MCF 10A (cell line): ENCODE results near the gene ALS2CL. TPM values are rescaled to one million over a fixed set of nuclear protein-coding genes. Genes with fewer than 3 reads are reported as not detected.

Experiments used
- BruUV-seq: library from RNA; stranded (reverse); fragments of 400-500 nt; replicated peaks from 2 replicates; lab custom pipeline; 2021; lab: Mats Ljungman, UMichigan
- CTCF ChIA-PET: fragments of 300-600 bp; sonication (Branson Sonifier 250); formaldehyde crosslinking; extraction: SDS; loops from one replicate; lab custom pipeline; 2021; ENCODE audit warnings: antibody characterized with exemption, inconsistent platforms; lab: Yijun Ruan, JAX
- POLR2A ChIA-PET: fragments of 300-600, 350-650 bp; sonication (Branson Sonifier 250); formaldehyde crosslinking; extraction: SDS; loops from one replicate; lab custom pipeline; 2020; ENCODE audit warnings: antibody characterized with exemption, inconsistent platforms; lab: Yijun Ruan, JAX
- DNase-seq: peaks from one replicate; pipeline ENCODE4 v3.0.0-alpha.2; 2018; ENCODE audit not compliant: unreplicated experiment
- H3K27ac Mint-ChIP-seq: one replicate; pipeline ENCODE4 v1.8.0; 2022; ENCODE audit warnings: mild to moderate bottlenecking, low read depth, mixed read lengths; ENCODE audit not compliant: unreplicated experiment
- H3K27me3 Mint-ChIP-seq: one replicate; pipeline ENCODE4 v1.8.0; 2022; ENCODE audit warnings: mixed read lengths; ENCODE audit not compliant: insufficient read depth, unreplicated experiment
- H3K36me3 Mint-ChIP-seq: one replicate; pipeline ENCODE4 v1.8.0; 2022; ENCODE audit warnings: mild to moderate bottlenecking, moderate library complexity, mixed read lengths; ENCODE audit not compliant: insufficient read depth, unreplicated experiment
- H3K4me1 Mint-ChIP-seq: one replicate; pipeline ENCODE4 v1.8.0; 2022; ENCODE audit warnings: mixed read lengths; ENCODE audit not compliant: insufficient read depth, unreplicated experiment
- H3K4me3 Mint-ChIP-seq: one replicate; pipeline ENCODE4 v1.8.0; 2022; ENCODE audit warnings: mild to moderate bottlenecking, moderate library complexity, mixed read lengths; ENCODE audit not compliant: unreplicated experiment
- H3K9me3 Mint-ChIP-seq: one replicate; pipeline ENCODE4 v1.8.0; 2022; ENCODE audit warnings: mixed read lengths; ENCODE audit not compliant: unreplicated experiment
- intact Hi-C: fragments of 100-400 bp; cut with micrococcal nuclease; formaldehyde crosslinking; loops from 2 replicates; pipeline ENCODE4 v1.14.1; 2022
- total RNA-seq: library from RNA; stranded (reverse); gene quantifications from 2 replicates; pipeline ENCODE4 v1.2.3, GENCODE V29; 2022
- TF ChIP-seq, protein P1 (sequence below): fragments of 200-600 bp; IDR thresholded peaks from one replicate; pipeline ENCODE4 v1.8.0; 2022; ENCODE audit warnings: antibody characterized with exemption, mild to moderate bottlenecking; ENCODE audit not compliant: unreplicated experiment

The ALS2CL gene
- total RNA-seq, 1 experiment from 2014 or later: 95.5 TPM

DNA sequence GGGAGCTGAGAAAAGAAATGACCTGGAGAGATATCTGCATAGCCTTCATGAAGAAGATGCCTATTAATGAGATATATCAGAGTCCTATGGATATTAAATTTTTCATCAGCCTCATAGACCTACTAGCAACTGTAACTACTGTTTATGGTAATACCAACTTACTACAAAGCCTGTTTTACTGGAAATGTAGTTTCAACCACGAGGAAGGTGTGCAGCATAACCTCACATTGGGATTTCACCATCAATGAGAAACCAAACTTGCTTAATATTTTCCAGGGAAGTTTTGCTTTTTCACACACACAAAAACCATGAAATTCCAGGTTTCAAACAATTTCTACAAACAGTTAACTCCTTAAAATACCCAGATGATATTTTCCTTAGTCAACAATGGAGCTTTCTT lies 49.8 kb downstream of the ALS2CL start:
- H3K27me3 Mint-ChIP-seq: no peaks in the 10 kb centered on the region
- H3K36me3 Mint-ChIP-seq: peaks cover 7% of the 10 kb centered on the region
- peaks cover 10% of the 10 kb centered on the region for H3K4me1 Mint-ChIP-seq
- H3K27ac Mint-ChIP-seq: no peak overlapping the region
- BruUV-seq: no TSS peak
- H3K4me3 Mint-ChIP-seq: no peak overlapping the region
- ChIA-PET POLR2A (no interaction called here), CTCF (no interaction called here)
- DNase-seq: no peak
- no peaks in the 10 kb centered on the region for H3K9me3 Mint-ChIP-seq
- intact Hi-C loops: no loop called here
- TF ChIP-seq, protein P1, sequence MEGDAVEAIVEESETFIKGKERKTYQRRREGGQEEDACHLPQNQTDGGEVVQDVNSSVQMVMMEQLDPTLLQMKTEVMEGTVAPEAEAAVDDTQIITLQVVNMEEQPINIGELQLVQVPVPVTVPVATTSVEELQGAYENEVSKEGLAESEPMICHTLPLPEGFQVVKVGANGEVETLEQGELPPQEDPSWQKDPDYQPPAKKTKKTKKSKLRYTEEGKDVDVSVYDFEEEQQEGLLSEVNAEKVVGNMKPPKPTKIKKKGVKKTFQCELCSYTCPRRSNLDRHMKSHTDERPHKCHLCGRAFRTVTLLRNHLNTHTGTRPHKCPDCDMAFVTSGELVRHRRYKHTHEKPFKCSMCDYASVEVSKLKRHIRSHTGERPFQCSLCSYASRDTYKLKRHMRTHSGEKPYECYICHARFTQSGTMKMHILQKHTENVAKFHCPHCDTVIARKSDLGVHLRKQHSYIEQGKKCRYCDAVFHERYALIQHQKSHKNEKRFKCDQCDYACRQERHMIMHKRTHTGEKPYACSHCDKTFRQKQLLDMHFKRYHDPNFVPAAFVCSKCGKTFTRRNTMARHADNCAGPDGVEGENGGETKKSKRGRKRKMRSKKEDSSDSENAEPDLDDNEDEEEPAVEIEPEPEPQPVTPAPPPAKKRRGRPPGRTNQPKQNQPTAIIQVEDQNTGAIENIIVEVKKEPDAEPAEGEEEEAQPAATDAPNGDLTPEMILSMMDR: no peak

DNA sequence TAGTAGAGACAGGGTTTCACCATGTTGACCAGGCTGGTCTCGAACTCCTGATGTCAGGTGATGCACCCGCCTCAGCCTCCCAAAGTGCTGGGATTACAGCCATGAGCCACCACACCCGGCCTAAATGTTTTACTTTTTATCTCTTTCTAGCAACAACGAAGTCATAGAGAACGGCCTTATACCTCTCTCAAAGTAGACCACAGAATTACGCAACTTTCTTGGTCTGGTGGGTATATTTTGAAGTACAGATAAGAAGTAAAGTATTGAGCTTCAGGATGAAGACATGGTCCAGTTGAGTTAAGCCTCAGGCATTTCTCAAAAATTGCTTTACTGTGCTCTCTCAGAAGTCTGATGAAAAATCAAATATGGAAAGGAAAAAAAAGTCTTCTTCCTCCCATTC lies 50.5 kb downstream of the ALS2CL start:
- no peaks in the 10 kb centered on the region for H3K9me3 Mint-ChIP-seq

DNA sequence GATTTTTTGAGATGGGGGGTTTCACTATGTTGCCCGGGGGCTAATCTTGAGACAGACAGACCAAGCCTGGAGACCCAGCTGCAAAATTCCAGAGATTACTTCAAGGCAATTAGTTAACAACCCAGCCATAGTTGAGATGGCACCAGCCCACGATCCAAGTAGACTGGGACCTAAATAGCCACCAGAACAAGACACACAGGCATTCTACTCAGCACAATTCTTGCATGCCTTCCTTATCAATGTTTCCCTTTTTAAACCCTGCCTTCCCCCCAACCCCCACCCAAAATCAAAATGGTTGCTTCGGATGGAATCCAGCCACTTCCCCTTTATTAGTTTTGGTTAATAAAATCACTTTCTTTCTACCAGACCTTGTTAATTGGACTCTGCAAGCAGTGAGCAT lies 52.6 kb downstream of the ALS2CL start:
- H3K9me3 Mint-ChIP-seq: no peaks in the 10 kb centered on the region
- intact Hi-C loops: no loop called here
- ChIA-PET POLR2A (interaction anchor here (0.7 to 1.0 kb wide), 2 partner anchors 10 to 51 kb away, joined by 3 to 4 read pairs; no protein-coding TSS in a partner anchor), CTCF (interaction anchor here (0.7 to 2.7 kb wide), 3 partner anchors 11 to 82 kb away, joined by 5 to 11 read pairs (median 7); no protein-coding TSS in a partner anchor)
- BruUV-seq: no TSS peak
- H3K36me3 Mint-ChIP-seq: no peaks in the 10 kb centered on the region
- H3K4me3 Mint-ChIP-seq: no peak overlapping the region
- no peak overlapping the region for H3K27ac Mint-ChIP-seq
- no peaks in the 10 kb centered on the region for H3K27me3 Mint-ChIP-seq
- no peak for DNase-seq
- H3K4me1 Mint-ChIP-seq: no peaks in the 10 kb centered on the region
- TF ChIP-seq, protein P1: no peak

More for the DNA sequence above, 50.5 kb downstream of the ALS2CL start:
- POLR2A ChIA-PET: interaction anchor here (0.7 kb wide), 1 partner anchor 33 kb away, joined by 3 read pairs; no protein-coding TSS in a partner anchor
- H3K27ac Mint-ChIP-seq: no peak overlapping the region
- TF ChIP-seq, protein P1: no peak
- DNase-seq: no peak
- peaks cover 7% of the 10 kb centered on the region for H3K36me3 Mint-ChIP-seq
- H3K4me3 Mint-ChIP-seq: no peak overlapping the region
- peaks cover 10% of the 10 kb centered on the region for H3K4me1 Mint-ChIP-seq
- CTCF ChIA-PET: no interaction called here
- BruUV-seq: no TSS peak
- intact Hi-C loops: no loop called here
- H3K27me3 Mint-ChIP-seq: no peaks in the 10 kb centered on the region

DNA sequence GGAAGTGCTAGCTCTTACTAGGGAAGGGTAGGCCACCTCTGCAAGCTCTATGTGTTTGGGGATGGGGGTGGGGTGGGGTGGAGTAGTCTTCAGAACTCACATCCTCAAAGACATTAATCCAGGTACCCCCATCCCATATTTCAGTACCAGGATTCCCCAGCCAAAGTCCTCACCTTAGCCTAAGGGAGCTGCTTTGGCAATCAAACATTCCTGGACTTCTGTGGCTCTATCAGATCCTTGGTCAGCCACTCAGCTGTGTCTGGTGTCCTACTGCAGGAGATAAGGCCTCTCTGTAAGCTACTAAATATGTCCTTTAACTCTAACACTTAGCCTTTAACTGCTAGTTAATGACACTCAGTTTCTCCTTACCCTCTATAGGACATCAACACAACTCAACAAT lies 54.3 kb downstream of the ALS2CL start:
- H3K27me3 Mint-ChIP-seq: no peaks in the 10 kb centered on the region
- no peaks in the 10 kb centered on the region for H3K9me3 Mint-ChIP-seq
- no peak overlapping the region for H3K4me3 Mint-ChIP-seq
- CTCF ChIA-PET: interaction anchor here (0.7 to 2.7 kb wide), 4 partner anchors 9 to 151 kb away, joined by 3 to 11 read pairs (median 4); no protein-coding TSS in a partner anchor
- H3K4me1 Mint-ChIP-seq: no peaks in the 10 kb centered on the region
- no peaks in the 10 kb centered on the region for H3K36me3 Mint-ChIP-seq
- no peak overlapping the region for H3K27ac Mint-ChIP-seq
- POLR2A ChIA-PET: interaction anchor here (0.8 kb wide), 1 partner anchor 9 kb away, joined by 3 read pairs; no protein-coding TSS in a partner anchor
- DNase-seq: no peak
- no TSS peak for BruUV-seq
- TF ChIP-seq, protein P1: no peak
- intact Hi-C loops: no loop called here
